HepG2 (cell line): ENCODE data around the gene ZFP69. TPM values are rescaled to one million over a fixed set of nuclear protein-coding genes. Genes with fewer than 3 reads are reported as not detected.

Experiments used
- ARNT2 ChIP-seq: sonication (generic); formaldehyde crosslinking; IDR thresholded peaks from 2 replicates; pipeline ENCODE4 v1.8.0; 2022; ENCODE audit warnings: mild to moderate bottlenecking, low read depth, missing genetic modification reagents, moderate library complexity
- ASH2L ChIP-seq: fragments of 300-600, 200-600 bp; sonication (generic); IDR thresholded peaks from 2 replicates; pipeline ENCODE4 v1.7.0; 2017; ENCODE audit warnings: low read depth, mild to moderate bottlenecking, moderate library complexity, mixed read lengths, low read length; ENCODE audit not compliant: insufficient read length
- CBFB ChIP-seq: sonication (generic); formaldehyde crosslinking; IDR thresholded peaks from 2 replicates; pipeline ENCODE4 v1.4.0; 2020; ENCODE audit warnings: missing genetic modification reagents
- HDAC2 ChIP-seq: sonication (generic); formaldehyde crosslinking; IDR thresholded peaks from 2 replicates; pipeline ENCODE4 v1.4.0; 2020; ENCODE audit warnings: missing genetic modification reagents
- HES4 ChIP-seq: sonication (generic); formaldehyde crosslinking; IDR thresholded peaks from 2 replicates; pipeline ENCODE4 v1.9.0; 2021; ENCODE audit warnings: mild to moderate bottlenecking, missing genetic modification reagents, borderline replicate concordance
- KLF6 ChIP-seq: IDR thresholded peaks from 2 replicates; pipeline ENCODE4 v1.8.0; 2016; ENCODE audit warnings: missing biosample characterization, missing genetic modification reagents
- MED13 ChIP-seq: sonication (generic); formaldehyde crosslinking; IDR thresholded peaks from 2 replicates; pipeline ENCODE4 v1.5.0; 2020; ENCODE audit warnings: missing genetic modification reagents
- NR1H2 ChIP-seq: sonication (generic); formaldehyde crosslinking; IDR thresholded peaks from 2 replicates; pipeline ENCODE4 v1.8.1; 2022; ENCODE audit warnings: low read depth, missing genetic modification reagents, borderline replicate concordance
- REPIN1 ChIP-seq: sonication (generic); formaldehyde crosslinking; IDR thresholded peaks from 2 replicates; pipeline ENCODE4 v1.8.0; 2022; ENCODE audit warnings: missing genetic modification reagents, low read depth, mild to moderate bottlenecking, borderline replicate concordance
- RFXANK ChIP-seq: IDR thresholded peaks from 2 replicates; pipeline ENCODE4 v1.6.1; 2016
- SALL2 ChIP-seq: sonication (generic); formaldehyde crosslinking; IDR thresholded peaks from 2 replicates; pipeline ENCODE4 v1.8.1; 2023; ENCODE audit warnings: mild to moderate bottlenecking, missing genetic modification reagents, inconsistent platforms
- TOE1 ChIP-seq: sonication (generic); formaldehyde crosslinking; IDR thresholded peaks from 2 replicates; pipeline ENCODE4 v1.4.0; 2020; ENCODE audit warnings: mild to moderate bottlenecking, missing genetic modification reagents
- ZBTB20 ChIP-seq: sonication (generic); formaldehyde crosslinking; IDR thresholded peaks from 2 replicates; pipeline ENCODE4 v1.8.1; 2023; ENCODE audit warnings: missing genetic modification reagents, low read depth, mild to moderate bottlenecking, borderline replicate concordance
- ZBTB3 ChIP-seq: sonication (generic); formaldehyde crosslinking; IDR thresholded peaks from 2 replicates; pipeline ENCODE4 v1.4.0; 2020; ENCODE audit warnings: low read depth, mild to moderate bottlenecking, moderate library complexity, missing genetic modification reagents, borderline replicate concordance
- ZNF124 ChIP-seq: sonication (generic); formaldehyde crosslinking; IDR thresholded peaks from 2 replicates; pipeline ENCODE4 v1.4.0; 2020; ENCODE audit warnings: missing genetic modification reagents
- ZNF207 ChIP-seq: fragments of 450-650 bp; IDR thresholded peaks from 2 replicates; pipeline ENCODE4 v1.6.1; 2016; ENCODE audit warnings: antibody characterized with exemption, borderline replicate concordance
- ZNF350 ChIP-seq: sonication (generic); formaldehyde crosslinking; IDR thresholded peaks from 2 replicates; pipeline ENCODE4 v1.4.0; 2020; ENCODE audit warnings: mild to moderate bottlenecking, low read depth, missing genetic modification reagents, borderline replicate concordance
- ZNF468 ChIP-seq: sonication (generic); formaldehyde crosslinking; IDR thresholded peaks from 2 replicates; pipeline ENCODE4 v1.8.0; 2022; ENCODE audit warnings: mild to moderate bottlenecking, moderate library complexity, missing genetic modification reagents
- ZNF557 ChIP-seq: sonication (generic); formaldehyde crosslinking; IDR thresholded peaks from 2 replicates; pipeline ENCODE4 v1.4.0; 2020; ENCODE audit warnings: missing genetic modification reagents
- ZNF597 ChIP-seq: sonication (generic); formaldehyde crosslinking; IDR thresholded peaks from 2 replicates; pipeline ENCODE4 v1.5.0; 2020; ENCODE audit warnings: missing genetic modification reagents
- ZNF691 ChIP-seq: sonication (generic); formaldehyde crosslinking; IDR thresholded peaks from 2 replicates; pipeline ENCODE4 v1.4.0; 2020; ENCODE audit warnings: missing genetic modification reagents, low read depth, mild to moderate bottlenecking, borderline replicate concordance
- ZNF761 ChIP-seq: sonication (generic); formaldehyde crosslinking; conservative IDR thresholded peaks from 2 replicates; pipeline ENCODE4 v1.4.0; 2020; ENCODE audit warnings: mild to moderate bottlenecking, missing genetic modification reagents
- ZNF878 ChIP-seq: sonication (generic); formaldehyde crosslinking; IDR thresholded peaks from 2 replicates; pipeline ENCODE4 v1.8.1; 2023; ENCODE audit warnings: mild to moderate bottlenecking, missing genetic modification reagents, moderate library complexity
- ZSCAN5A ChIP-seq: sonication (generic); formaldehyde crosslinking; IDR thresholded peaks from 2 replicates; pipeline ENCODE4 v1.8.0; 2022; ENCODE audit warnings: mild to moderate bottlenecking, missing genetic modification reagents, borderline replicate concordance
- ZXDC ChIP-seq: sonication (generic); formaldehyde crosslinking; IDR thresholded peaks from 2 replicates; pipeline ENCODE4 v1.5.0; 2020; ENCODE audit warnings: mild to moderate bottlenecking, missing genetic modification reagents
- polyA plus RNA-seq, 8 experiments: library from polyadenylated mRNA; depleted of rRNA in 3 of 8; stranded (reverse) in 7 of 8; unstranded in 1 of 8; fragments of >200 nt; fragmentation: Illumina TruSeq in 4 of 8; extraction: Trizol in 4 of 8; gene quantifications; 2 replicates each; pipeline versions ENCODE4 v1.2.1 to v1.2.3, GENCODE V29; 2011 to 2016; ENCODE audit warnings: low read depth in 4 of 8, missing spikeins in 1 of 8, mixed read lengths in 1 of 8; ENCODE audit not compliant: insufficient read depth in 1 of 8
- total RNA-seq, 5 experiments: library from RNA; depleted of rRNA; stranded (reverse); fragments of >200 nt; fragmentation: Illumina TruSeq; extraction: Trizol; gene quantifications; 2 replicates each; pipeline ENCODE4 v1.2.3, GENCODE V29; 2016; ENCODE audit warnings: low read depth in 1 of 5

The ZFP69 gene
- total and polyA plus RNA-seq, 2 of the 13 experiments (the other 11 are each of a cell fraction or from before 2014, with no cell fraction given), result 2.6 to 5.6 TPM

- TF ChIP-seq ZNF350 (CRISPR knock-in tag) (peak; percentile 69; the same call in 1 of the 2 replicates), ZNF691 (CRISPR knock-in tag) (no peak), ZXDC (CRISPR knock-in tag) (no peak), TOE1 (CRISPR knock-in tag) (no peak), CBFB (CRISPR knock-in tag) (peak; percentile 34; the same call in 1 of the 2 replicates), ZBTB3 (no peak), ASH2L (peak; percentile 85), RFXANK (CRISPR knock-in tag) (0 out of 2 replicates have a peak, but pooled peaks have one; percentile 1), ZBTB20 (CRISPR knock-in tag) (peak; percentile 29; the same call in 1 of the 2 replicates), ZNF761 (CRISPR knock-in tag) (no peak), ZNF124 (peak; percentile 79), ZSCAN5A (peak; percentile 41; the same call in 1 of the 2 replicates), KLF6 (CRISPR knock-in tag) (no peak), ARNT2 (CRISPR knock-in tag) (peak; percentile 85), NR1H2 (CRISPR knock-in tag) (no peak), HES4 (CRISPR knock-in tag) (peak; percentile 54; the same call in 1 of the 2 replicates), SALL2 (0 out of 2 replicates have a peak, but pooled peaks have one; percentile 53), ZNF597 (no peak), ZNF557 (no peak), MED13 (CRISPR knock-in tag) (no peak), ZNF207 (no peak), ZNF468 (CRISPR knock-in tag) (no peak), REPIN1 (CRISPR knock-in tag) (peak; percentile 82; the same call in 1 of the 2 replicates), HDAC2 (peak; percentile 25; the same call in 1 of the 2 replicates), ZNF878 (CRISPR knock-in tag) (no peak)
Observed at GRCh38 chr1:40531381-40532061, 54.4 kb downstream of the ZFP69 start, which contains the start of gene ZNF684 (continued).
